ENCODE measurements around the gene SAG. TPM values are rescaled to one million over a fixed set of nuclear protein-coding genes. Genes with fewer than 3 reads are reported as not detected.
A peak's percentile ranks its signal among the peaks of the same experiment; 100 is the strongest.

Gene SAG
- total RNA-seq, 1 donor from 2014 or later, result not detected

DNA sequence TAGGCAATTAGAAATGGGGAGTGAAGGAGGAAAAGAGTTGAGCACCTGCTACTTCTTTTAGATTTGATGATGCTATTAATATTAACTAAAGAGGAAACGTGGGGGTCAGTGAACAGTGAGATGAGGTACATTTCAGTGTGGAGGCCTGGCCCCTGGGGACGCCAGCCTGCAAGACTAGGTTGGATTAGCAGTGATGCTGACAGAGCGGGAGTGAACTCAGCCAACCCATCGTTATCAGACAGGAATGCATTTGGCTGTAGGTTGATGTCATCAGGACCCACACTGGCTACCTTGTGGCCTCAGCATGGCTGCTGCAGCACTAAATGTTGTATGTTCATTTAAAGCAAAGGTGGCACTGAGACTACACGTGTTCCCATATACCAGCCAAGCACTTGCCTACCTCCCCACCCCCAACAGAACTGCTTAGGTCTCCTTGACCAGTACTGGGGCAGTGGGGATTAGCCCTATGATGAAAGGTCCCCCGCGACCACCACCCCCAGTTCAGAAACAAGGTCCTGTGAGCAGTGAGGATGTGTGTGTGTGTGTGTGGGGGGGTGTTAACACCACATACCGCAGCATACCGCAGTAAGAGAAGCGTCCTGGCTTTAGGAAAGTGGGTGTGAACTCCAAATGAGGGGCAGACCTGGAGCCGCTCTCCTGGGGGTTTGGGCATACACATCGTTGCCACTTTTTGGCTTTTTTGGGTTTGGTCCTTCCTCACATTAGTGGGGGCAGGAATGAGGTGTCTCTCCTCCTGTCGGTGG is 72.7 kb downstream of the SAG start:
- DNase-seq, result no peak

DNA sequence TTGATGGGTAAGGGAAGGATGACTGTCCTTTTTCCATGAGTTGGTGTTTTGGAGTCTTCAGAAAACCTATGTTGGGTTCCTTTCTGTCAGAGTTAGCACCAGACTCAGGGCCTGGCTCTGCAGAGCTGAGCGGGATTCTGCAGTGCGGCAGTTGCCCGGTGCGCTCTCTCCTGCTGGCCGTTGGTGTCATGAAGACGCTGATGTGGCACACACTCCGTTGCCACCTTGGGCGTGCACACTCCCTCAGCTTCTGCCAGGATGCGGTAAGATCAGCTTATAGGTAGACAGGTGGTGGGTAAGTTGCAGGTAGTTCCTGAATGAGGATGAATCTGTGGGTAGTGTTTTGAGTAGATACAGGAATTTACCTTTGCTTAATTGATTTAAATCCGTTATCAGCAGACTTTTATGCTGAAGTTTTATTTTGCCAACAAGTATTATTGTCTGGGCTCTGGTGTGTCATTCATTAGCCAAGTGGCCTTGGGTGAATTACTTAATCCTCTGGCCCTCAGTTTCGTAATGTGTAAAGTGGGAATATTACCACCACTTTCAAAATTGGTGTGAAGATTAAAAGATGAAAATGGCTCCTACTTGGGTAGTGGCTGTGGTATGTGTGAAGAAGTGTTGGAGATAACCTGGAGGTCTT is 73.5 kb downstream of the SAG start:
- no peak for DNase-seq

DNA sequence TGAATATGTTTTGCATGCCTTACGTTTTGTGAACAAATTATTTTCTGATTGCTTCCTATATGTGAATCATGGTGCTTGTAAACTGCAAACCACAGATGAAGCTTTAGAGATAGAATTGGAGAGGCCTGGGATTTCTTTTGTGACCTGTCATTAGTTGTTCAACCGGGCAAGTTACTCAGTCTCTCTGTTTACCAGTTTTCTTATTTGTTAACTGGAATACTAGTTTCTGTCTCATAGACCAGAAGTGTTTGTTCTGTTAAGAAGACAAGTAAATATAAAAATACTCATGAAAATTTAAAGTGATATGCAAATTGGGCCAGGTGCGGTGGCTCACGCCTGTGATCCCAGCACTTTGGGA is 74.0 kb downstream of the SAG start:
- DNase-seq, result no peak

DNA sequence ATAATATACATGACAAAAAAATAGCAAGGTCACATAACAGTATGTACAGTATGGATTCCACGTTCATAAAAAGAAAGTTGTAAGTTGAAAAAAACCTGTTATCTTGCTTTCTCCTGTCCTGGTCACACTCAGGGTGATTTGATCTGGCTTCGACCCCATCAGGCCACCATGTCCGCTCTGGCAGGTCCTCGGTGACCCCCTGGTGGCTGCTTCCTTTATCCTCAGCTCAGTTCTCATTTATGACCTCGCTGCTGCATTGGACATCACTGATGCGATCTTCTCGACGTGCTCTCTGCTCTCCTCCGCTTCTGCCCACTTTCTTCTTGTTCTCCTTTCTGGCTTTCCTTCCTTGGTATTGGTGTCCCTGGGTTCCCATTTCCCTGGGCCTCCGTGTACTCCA is 76.4 kb downstream of the SAG start:
- no peak for DNase-seq

DNA sequence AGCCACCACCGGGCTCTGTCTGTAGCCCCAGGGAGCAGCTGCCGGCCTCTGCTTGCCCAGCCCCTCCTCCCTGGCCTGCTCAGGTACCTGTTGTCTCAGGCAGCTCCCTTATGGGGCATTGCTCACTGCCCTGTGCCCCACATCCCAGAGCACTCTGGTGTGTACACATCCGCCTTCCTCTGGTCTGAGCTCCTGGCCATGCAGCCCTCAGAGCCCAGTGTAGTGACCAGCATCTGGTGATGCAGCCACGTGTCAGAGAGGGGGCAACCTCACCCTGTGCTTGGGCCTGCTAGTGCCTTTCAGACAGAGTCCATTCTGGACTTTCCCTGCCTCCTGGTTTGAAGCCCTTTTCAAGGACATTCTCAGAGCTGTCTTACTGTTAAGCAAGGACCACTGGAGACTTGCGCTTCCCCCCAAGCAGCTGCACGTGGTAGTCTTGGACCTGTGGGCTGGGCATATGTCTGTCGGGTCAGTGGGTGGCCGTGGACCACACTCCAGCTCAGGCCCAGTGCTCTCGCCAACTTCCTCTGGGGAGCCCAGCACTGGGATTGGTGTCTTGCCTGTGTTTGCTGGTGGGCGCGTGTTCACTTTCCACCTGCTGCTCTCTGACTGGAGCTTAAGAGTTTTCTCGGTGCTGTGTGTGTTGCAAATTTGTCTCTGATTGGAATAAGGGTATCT is 77.3 kb downstream of the SAG start:
- no peak for DNase-seq

DNA sequence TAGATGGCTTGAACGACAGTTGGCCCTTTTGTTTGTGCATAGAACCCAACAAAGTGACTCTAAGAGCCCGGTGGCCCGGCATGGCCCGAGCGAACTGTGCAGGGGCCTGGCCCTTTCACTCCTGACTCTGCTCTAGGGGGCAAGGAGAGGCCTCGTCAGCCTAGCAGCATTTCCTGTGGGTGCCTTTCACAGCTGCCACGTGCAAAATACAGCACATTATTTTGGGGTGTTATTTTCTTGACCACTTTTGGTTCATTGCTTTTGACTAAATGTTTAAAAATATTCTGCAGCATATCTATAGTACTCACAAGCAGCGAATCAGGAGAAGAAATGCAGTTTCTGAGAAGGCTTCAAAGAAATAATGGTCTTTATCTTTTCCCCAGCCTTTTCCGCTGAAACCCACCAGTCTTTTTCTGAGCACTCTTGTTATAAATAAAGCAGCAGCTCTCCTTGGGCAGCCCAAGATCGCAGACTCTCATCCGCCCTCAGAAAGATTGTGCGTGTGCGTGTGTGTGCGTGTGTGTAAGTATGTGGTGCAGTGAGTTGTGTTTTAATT is 78.0 kb downstream of the SAG start:
- DNase-seq, result peak; percentile 32

DNA sequence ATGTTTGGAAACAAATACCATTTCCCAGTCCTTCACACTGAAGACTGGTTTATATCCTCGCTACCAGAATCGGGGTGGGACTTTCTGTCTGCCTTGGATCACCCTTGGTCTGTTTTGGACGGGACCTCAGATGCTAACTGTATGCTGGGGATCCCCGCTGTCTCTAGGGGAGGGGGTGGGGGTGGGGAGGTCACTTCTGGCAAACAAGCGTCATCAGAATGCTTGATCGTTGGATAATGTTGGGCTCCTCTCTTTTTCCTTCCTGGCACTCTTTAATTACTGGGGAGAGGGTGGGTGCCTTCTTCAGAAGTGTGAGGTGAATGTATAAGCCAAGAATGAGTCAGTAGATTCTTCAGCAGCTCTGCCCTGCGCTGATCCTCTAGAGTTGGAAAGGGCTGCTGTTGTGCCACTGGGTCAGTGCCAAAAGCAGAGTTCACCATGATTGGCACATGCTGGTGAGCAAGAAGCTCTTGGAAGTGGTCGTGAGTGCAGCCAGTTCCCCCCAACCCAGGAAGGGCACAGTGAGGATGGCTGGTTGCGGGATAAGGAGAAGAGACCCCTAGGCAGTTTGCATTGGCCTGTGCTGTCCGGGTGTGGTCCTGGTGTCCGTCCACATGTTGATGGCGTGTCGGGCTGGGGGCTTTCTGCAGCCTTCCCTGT is 78.9 kb downstream of the SAG start:
- DNase-seq, result peak; percentile 48

DNA sequence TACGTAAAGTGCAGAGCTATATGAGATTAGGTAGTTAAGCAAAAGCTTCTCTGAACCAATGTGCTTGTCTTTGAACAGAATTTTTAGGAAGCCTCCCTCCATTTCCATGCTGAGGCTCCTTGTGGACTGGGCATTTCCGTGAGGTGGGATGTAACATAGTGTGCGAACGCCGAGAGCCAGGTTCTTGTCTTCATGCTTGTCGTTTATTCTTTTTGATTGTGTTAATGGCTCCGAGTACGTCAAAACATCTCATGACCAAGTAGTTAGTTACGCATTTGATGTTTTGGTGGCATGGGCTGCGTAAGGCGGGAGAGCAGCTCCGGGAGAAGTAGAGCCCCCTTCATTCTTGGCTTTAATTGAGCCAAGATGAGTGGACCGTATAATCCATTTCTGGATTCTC is 79.6 kb downstream of the SAG start:
- no peak for DNase-seq

DNA sequence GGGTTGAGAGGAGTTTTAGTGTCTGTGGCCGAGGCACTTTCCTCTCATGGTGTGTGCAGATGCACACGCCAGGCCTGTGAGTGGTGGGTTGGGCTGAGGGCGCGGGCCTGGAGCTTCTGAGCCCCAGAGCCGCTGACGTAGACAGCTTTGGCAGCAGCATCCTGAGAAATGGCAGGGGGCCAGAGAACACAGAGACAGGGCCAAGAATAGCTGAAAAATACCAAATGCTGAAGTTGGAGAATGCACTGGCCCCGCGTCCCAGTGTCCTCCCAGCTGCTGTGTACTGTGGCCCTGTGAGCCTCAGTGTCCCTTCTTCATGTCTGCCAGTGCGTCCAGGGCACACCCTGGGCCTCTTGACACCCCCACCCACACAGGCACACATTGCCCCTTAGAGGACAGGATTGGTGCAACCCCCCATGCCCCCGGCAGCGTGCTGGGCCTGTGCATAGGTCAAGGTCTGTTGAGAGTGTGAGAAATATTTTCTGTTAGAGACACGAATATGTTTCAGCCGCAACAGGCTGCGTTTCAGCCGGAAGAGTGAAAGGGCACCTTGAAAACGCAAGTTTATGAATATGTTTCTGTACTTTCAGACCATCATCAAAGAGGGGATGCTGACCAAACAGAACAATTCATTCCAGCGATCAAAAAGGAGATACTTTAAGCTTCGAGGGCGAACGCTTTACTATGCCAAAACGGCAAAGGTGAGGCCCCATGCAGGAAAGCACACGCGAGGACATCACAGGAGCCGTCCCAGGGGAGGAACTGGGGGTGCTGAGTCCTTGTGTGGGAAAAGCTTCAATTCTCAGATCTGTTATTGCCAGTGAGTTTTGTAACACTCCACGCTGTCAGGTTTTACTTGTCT is 80.3 kb downstream of the SAG start:
- DNase-seq, result peak; percentile 99

DNA sequence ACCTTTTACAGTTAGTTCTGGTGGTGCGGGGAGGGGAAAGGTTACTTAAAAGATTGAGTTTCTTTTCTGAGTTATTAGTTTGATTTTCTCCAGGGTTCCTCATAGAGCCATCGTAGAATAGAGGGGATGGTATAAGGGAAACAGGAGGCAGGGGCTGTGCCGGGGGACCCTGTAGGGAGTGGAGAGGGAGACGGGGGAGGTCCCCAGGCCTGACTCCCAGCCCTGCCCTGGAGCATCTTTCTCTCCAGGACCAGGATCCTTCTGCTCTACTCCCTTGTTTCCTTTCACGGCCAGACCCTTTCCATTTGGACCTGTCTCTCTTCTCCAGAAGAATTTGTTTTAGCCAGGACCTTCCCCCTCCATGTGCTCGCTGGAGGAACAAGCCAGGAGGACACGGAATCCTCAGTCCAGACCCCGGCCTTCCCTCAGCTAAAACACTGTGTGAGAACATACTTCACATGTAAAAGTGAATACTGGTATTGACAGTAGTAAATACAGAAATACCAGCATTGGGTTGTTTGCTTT is 82.0 kb downstream of the SAG start:
- DNase-seq, result peak; percentile 27

DNA sequence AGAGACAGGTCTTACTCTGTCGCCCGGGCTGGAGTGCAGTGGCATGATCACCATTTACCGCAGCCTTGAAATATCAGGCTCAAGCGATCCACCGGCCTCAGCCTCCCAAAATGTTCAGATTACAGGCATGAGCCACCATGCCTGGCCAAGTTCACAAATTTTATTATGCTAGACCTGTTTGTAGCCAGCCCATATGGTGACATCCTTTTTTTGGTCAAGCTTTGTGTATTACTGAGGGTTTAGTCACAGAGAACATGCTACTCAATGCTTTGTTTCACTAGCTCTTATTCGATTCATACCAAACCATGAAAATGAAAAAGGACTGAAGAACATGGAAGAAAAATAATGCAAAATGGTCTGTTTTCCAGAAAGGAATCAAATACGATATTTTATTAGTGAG is 88.1 kb downstream of the SAG start:
- DNase-seq, result no peak

Small RNAs within 50 kb of the gene (small RNA-seq; reads per million reads assigned to genes)
- gene RF00019 (ENCODE audit: low replicate concordance) (not detected), gene SCARNA5 (ENCODE audit: low replicate concordance) (55.2 reads per million, percentile 96 among the genes with 10 or more reads in this experiment), gene SCARNA6 (ENCODE audit: low replicate concordance) (13.2 reads per million, percentile 94 among the genes with 10 or more reads in this experiment)

Other genes starting within 250 kb of the SAG start
- gene INPP5D, start 247.5 kb upstream of the SAG start, total RNA-seq, result 9.1 TPM
- 27.0 TPM for gene ATG16L1, start 56.1 kb upstream of the SAG start, total RNA-seq
- gene DGKD, start 46.7 kb downstream of the SAG start, total RNA-seq, result 51.7 TPM

Data from tongue (tissue), 3 donors.